OCI-LY3 (cell line): ENCODE data around the gene C2CD4B.

Source experiments
- H2AFZ ChIP-seq: fragments of 200-600, 300-600 bp; shearing (Covaris generic); 2 replicates; pipeline ENCODE4 v1.6.0; 2014; ENCODE audit warnings: antibody characterized with exemption, low read depth, low read length
- H3K27ac ChIP-seq: fragments of 200-600, 300-600 bp; sonication (generic); 2 replicates; pipeline ENCODE4 v1.5.1; 2014; ENCODE audit warnings: mild to moderate bottlenecking, low read length, moderate library complexity, mixed read lengths
- H3K27me3 ChIP-seq: fragments of 200-600, 300-600 bp; sonication (generic); 2 replicates; pipeline ENCODE4 v1.6.1; 2014; ENCODE audit warnings: low read depth, low read length, mixed read lengths
- H3K36me3 ChIP-seq: fragments of 200-600, 300-600 bp; sonication (generic); replicated peaks from 2 replicates; pipeline ENCODE3; 2014; ENCODE audit warnings: low read depth, low read length, mixed read lengths
- H3K4me1 ChIP-seq: fragments of 300-600, 200-600 bp; sonication (generic); 2 replicates; pipeline ENCODE4 v1.6.1; 2014; ENCODE audit warnings: low read length, mixed read lengths
- H3K4me2 ChIP-seq: fragments of 200-600, 300-600 bp; sonication (generic); 2 replicates; pipeline ENCODE4 v1.6.1; 2014; ENCODE audit warnings: low read length, mixed read lengths
- H3K4me3 ChIP-seq: fragments of 300-600, 200-600 bp; sonication (generic); 2 replicates; pipeline ENCODE4 v1.5.1; 2014; ENCODE audit warnings: antibody characterized with exemption, mild to moderate bottlenecking, low read length, moderate library complexity
- H3K79me2 ChIP-seq: fragments of 300-600, 200-600 bp; shearing (Covaris generic); 2 replicates; pipeline ENCODE4 v1.6.1; 2014; ENCODE audit warnings: mild to moderate bottlenecking, low read length, mixed read lengths
- H3K9ac ChIP-seq: fragments of 300-600, 200-600 bp; shearing (Covaris generic); 2 replicates; pipeline ENCODE4 v1.6.0; 2014; ENCODE audit warnings: mild to moderate bottlenecking, low read length, moderate library complexity
- H3K9me3 ChIP-seq: fragments of 200-600, 300-600 bp; shearing (Covaris generic); 2 replicates; pipeline ENCODE4 v1.6.1; 2014; ENCODE audit warnings: low read length, mixed read lengths; ENCODE audit not compliant: insufficient read depth
- H4K20me1 ChIP-seq: fragments of 200-600, 300-600 bp; sonication (generic); 2 replicates; pipeline ENCODE4 v1.6.1; 2016; ENCODE audit warnings: low read length, mixed read lengths; ENCODE audit not compliant: insufficient read depth
- EZH2phosphoT487 ChIP-seq: fragments of 200-600 bp; shearing (Covaris generic); IDR thresholded peaks from 2 replicates; pipeline ENCODE4 v1.6.1; 2018; ENCODE audit warnings: antibody characterized with exemption, mixed run types, low read depth
- TF ChIP-seq, protein P1 (sequence below): fragments of 200-600, 300-600 bp; sonication (generic); IDR thresholded peaks from 2 replicates; pipeline ENCODE4 v1.5.1; 2014; ENCODE audit warnings: antibody characterized with exemption, low read length, low read depth

The C2CD4B gene

DNA sequence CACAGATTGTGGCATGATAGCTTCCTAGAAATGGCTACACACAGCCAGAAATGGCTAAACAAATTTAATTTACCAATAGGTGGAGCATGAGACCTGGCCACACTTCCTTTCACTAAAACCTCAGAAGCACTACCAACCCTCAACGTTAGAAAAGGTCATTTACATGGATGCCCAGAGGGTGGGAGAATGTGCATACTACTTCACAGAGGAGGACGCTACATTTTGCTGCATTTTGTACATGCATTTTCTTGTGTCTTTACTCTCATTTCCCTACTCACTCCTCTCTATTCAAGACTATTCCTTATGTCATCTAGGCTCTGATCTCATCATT is 40.1 kb downstream of the C2CD4B start:
- Histone ChIP-seq H3K36me3 (no peaks in the 10 kb centered on the region), H2AFZ (no peak overlapping the region), H3K27ac (no peak overlapping the region), H3K4me1 (peaks cover 41% of the 10 kb centered on the region), H3K9me3 (no peaks in the 10 kb centered on the region), H4K20me1 (no peaks in the 10 kb centered on the region), H3K4me2 (no peak overlapping the region), H3K4me3 (no peak overlapping the region), H3K27me3 (no peaks in the 10 kb centered on the region), H3K79me2 (no peaks in the 10 kb centered on the region), H3K9ac (no peak overlapping the region)
- TF ChIP-seq, protein P1, sequence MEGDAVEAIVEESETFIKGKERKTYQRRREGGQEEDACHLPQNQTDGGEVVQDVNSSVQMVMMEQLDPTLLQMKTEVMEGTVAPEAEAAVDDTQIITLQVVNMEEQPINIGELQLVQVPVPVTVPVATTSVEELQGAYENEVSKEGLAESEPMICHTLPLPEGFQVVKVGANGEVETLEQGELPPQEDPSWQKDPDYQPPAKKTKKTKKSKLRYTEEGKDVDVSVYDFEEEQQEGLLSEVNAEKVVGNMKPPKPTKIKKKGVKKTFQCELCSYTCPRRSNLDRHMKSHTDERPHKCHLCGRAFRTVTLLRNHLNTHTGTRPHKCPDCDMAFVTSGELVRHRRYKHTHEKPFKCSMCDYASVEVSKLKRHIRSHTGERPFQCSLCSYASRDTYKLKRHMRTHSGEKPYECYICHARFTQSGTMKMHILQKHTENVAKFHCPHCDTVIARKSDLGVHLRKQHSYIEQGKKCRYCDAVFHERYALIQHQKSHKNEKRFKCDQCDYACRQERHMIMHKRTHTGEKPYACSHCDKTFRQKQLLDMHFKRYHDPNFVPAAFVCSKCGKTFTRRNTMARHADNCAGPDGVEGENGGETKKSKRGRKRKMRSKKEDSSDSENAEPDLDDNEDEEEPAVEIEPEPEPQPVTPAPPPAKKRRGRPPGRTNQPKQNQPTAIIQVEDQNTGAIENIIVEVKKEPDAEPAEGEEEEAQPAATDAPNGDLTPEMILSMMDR, result peak; percentile 52
- no peak for TF ChIP-seq EZH2phosphoT487

DNA sequence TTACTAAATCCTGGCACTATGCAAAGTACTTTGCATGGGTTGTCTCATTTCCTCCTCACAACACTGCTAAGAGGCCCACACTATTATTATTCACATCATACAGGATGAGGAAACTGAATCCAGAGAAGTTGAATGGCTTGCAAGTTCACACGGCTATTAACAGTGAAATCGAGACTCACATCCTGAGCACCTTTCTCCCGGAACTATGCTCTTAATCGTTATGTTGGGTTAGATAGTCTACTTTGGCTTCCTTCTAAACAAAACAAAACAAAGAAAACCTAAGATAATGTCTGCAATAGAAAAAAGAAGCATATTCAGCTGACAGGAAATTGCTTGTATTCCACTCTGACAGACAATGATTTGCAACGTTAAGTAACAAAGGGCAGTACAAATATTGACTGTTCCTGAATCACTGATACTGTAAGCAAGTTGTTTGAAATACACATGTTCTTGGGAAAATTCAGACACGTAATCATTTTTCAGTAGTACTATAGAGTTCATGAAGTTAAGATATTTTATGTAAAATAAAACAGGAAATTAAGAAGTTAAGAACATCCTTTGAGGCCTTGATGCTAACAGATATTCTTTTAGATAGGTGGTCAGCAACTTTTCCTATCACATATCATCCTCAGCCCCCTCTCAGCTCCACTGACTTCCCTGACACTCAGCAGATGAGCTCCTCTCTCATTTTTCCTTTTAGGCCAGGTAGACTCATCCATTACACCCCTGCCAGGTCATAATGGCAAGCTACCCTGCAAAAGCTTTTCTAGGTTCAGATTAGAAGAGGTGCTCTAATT is 40.7 kb downstream of the C2CD4B start:
- TF ChIP-seq, protein P1, result no peak
- no peak for TF ChIP-seq EZH2phosphoT487
- no peak overlapping the region for H3K27ac ChIP-seq
- H2AFZ ChIP-seq, result 0 out of 2 replicates have a peak overlapping the region, but pooled peaks have one; percentile 3
- no peaks in the 10 kb centered on the region for H3K27me3 ChIP-seq
- peaks cover 42% of the 10 kb centered on the region for H3K4me1 ChIP-seq
- H3K9me3 ChIP-seq, result no peaks in the 10 kb centered on the region
- no peak overlapping the region for H3K4me2 ChIP-seq
- no peak overlapping the region for H3K4me3 ChIP-seq
- no peaks in the 10 kb centered on the region for H4K20me1 ChIP-seq
- H3K9ac ChIP-seq, result no peak overlapping the region
- H3K36me3 ChIP-seq, result no peaks in the 10 kb centered on the region
- no peaks in the 10 kb centered on the region for H3K79me2 ChIP-seq

DNA sequence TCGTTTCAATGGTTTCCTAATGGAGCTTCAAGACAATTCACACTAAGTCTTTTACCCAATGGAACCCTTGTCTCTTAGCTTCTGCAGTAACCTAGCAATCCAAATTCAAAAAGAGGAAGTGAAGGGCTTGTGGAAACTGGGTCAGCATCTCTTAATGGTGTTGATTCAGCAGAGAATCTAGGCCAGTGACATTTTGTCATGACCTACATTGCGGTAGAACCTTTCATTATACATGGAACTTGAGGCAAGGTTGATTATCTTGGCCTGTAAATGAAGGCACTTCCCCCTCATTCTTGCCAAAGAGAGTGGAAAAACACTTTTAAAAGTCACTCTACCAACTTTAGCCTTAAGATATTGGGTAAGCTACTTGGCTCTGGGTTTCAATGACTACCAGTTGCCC is 42.8 kb downstream of the C2CD4B start:
- Histone ChIP-seq H3K4me3 (no peak overlapping the region), H3K79me2 (no peaks in the 10 kb centered on the region), H2AFZ (no peak overlapping the region), H4K20me1 (no peaks in the 10 kb centered on the region), H3K9ac (no peak overlapping the region), H3K27me3 (no peaks in the 10 kb centered on the region), H3K36me3 (no peaks in the 10 kb centered on the region), H3K4me2 (no peak overlapping the region), H3K27ac (no peak overlapping the region), H3K9me3 (no peaks in the 10 kb centered on the region), H3K4me1 (peaks cover 46% of the 10 kb centered on the region)
- no peak for TF ChIP-seq EZH2phosphoT487
- TF ChIP-seq, protein P1, result no peak

DNA sequence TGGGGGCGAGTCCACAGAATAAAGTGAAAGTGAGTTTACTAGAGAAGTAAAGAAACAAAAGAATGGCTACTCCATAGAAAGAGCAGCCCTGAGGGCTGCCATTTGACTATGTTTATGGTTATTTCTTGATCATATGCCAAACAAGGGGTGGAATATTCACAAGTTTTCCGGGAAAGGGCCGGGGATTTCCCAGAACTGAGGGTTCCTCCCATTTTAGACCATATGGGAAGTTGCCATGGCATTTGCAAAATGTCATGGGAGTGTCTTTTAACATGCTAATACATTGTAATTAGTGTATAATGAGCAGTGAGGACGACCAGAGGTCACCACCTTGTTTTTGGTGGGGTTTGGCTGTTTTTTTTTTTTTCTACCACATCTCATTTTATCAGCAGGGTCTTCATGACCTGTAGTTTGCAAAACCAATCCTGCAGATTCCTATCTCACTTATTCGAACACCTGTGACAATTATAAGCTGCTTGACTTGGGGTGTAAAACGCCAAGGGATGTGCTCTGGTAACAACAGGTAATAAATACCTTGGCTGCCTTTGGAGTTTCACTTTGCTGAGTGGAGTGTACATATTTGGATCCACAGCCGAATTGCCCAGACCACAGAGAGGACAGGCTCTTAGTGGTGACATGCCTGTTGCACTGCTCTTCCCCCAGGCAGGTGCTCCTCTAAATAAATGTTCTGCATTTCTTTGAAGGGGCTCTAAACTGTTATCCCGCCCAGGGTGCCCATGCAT is 43.6 kb downstream of the C2CD4B start:
- no peak overlapping the region for H2AFZ ChIP-seq

More for the DNA sequence above, 43.6 kb downstream of the C2CD4B start:
- Histone ChIP-seq H3K9me3 (no peaks in the 10 kb centered on the region), H3K9ac (no peak overlapping the region), H3K4me1 (peaks cover 46% of the 10 kb centered on the region), H3K27me3 (no peaks in the 10 kb centered on the region), H4K20me1 (no peaks in the 10 kb centered on the region), H3K4me2 (no peak overlapping the region), H3K36me3 (no peaks in the 10 kb centered on the region), H3K4me3 (no peak overlapping the region), H3K79me2 (no peaks in the 10 kb centered on the region), H3K27ac (no peak overlapping the region)
- TF ChIP-seq, protein P1, result no peak
- TF ChIP-seq EZH2phosphoT487, result no peak
